DMS53 treated with DMSO at 0.1 percent for 48 hours (cell line): ENCODE measurements around the gene MT2A.
A peak's percentile ranks its signal among the peaks of the same experiment; 100 is the strongest.
"Not testable (repeated sequence)": the region's sequence is repeated elsewhere in the genome, so short reads cannot be mapped to it uniquely, and the experiment has no call there.

Experiments used
- DNase-seq: peaks from one replicate; lab custom pipeline; 2025; ENCODE audit not compliant: unreplicated experiment; lab: John Stamatoyannopoulos, UW

The MT2A gene

DNA sequence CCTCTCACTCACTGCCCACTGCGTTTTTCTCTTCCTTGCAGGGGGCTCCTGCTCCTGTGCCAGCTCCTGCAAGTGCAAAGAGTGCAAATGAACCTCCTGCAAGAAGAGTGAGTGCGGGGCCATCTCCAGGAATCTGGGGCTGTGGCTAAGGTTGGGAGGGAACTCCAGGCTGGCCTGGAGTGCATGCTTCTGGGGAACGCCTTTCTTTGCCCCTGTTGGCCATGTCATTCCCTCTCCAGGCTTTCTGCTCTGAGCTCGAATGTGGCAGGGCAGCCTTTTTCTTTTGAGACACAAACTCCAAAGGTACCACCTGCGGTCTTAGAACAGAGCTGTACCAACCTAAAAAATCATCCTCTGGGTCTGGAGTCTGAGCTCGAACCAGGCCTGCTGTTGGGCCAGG is 9.8 kb downstream of the MT2A start:
- DNase-seq, result no peak

DNA sequence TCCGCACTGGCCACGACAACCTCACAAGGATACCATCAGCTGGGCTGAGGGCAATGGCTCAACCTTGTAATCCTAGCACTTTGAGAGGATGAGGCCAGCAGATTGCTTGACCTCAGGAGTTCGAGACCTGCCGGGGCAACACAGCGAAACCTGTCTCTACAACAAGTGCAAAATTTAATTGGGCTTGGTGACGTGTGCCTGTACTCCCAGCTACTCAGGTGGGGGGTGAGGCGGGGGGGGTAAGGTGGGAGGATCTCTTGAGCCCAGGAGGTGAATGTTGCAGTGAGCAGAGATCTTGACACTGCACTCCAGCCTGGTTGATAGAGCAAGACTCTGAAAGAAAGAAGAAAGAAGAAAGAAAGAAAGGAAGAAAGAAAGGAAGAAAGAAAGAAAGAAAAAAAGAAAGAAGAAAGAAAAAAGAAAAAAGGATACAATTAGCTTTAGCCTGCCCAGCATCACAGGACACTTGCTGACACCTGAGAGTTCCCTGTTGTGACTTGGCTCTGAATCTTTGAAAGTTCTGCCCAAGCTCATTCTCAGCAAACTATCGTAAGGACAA is 12.0 kb downstream of the MT2A start:
- DNase-seq, result no peak

DNA sequence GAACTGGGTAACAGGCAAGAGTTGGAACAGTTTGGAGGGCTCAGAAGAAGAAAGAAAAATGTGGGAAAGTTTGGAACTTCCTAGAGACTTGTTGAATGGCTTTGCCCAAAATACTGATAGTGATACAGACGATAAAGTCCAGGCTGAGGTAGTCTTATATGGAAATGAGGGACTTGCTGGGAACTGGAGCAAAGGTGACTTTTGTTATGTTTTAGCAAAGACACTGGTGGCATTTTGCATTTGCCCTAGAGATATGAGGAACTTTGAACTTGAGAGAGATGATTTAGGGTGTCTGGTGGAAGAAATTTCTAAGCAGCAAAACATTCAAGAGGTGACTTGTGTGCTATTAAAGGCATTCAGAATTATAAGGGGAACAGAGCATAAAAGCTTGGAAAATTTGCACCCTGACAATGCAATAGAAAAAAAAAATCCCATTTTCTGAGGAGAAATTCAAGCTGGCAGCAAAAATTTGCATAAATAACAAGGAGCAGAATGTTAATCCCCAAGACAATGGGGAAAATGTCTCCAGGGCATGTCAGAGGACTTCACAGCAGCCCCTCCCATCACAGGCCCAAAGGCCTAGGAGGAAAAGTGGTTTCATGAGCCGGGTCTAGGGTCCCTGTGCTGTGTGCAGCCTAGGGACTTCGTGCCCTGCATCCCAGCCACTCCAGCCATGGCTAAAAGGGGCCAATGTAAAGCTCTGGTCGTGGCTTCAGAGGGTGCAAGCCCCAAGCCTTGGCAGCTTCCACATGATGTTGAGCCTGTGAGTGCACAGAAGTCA is 13.5 kb downstream of the MT2A start:
- not testable (repeated sequence) for DNase-seq

DNA sequence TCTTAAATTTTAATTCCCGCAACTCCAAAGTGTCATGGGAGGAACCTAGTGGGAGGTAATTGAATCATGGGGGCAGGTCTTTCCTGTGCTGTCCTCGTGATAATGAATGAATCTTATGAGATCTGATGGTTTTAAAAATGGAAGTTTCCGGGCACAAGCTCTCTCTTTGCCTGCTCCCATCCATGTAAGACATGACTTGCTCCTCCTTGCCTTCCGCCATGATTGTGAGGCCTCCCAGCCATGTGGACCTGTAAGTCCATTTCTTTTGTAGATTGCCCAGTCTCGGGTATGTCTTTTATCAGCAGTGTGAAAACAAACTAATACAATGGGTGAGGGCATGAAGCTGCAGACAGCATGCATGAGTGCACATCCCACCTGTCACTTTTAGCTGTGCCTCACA is 14.8 kb downstream of the MT2A start:
- DNase-seq, result not testable (repeated sequence)

DNA sequence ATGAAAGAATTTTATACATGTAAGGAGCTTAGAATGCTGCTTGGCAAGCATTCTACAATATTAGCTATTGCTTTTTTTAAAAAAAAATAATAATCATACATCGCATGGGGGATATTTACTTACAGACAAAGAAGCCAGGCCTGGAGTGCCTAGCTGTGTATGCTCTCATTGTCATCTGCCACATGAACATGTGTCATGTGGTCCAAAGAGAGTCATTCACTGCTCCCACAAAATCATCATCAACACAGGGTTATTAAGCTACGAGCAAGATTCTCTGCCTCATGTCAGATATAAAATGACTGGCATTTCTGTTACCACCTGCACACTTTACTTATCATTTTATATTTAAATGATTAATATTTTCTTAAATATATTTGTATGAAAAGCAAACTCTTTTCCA is 15.3 kb downstream of the MT2A start:
- DNase-seq, result no peak

DNA sequence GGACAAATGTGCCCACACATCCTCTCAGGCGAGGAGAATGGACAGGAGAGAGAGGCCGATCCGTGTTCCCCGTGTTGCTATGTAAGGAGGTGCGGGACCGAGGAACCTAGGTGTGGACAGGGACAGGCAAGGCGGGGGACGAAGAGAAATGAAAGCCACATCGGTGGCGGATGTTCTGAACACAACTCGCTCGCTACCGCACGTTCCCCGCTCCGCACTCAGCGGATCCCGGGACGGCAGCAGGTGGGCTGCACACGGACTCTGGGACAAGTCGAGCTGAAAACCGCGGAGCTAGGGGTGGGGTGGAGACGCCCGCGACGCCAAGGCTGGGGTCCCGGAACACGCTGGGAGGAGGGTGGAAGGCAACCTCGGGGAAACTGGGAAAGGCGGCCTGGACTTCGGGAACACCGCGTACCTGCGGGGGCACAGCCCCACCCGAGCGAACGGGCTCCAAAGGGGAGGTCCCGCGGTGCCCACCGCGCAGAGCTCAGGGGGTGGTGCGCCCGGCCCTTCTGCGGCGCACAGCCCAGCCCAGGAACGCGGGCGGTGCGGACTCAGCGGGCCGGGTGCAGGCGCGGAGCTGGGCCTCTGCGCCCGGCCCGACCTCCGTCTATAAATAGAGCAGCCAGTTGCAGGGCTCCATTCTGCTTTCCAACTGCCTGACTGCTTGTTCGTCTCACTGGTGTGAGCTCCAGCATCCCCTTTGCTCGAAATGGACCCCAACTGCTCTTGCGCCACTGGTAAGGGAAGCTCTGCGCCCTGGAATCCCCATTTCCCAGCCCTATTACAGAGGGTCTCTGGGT is 17.0 kb downstream of the MT2A start, which contains the start of gene MT1E:
TSS of gene MT1E (plus strand) at position 642 of the 803 bp plus-strand sequence. CDS start at position 713, 71 bp downstream.
- peak; percentile 56 for DNase-seq

DNA sequence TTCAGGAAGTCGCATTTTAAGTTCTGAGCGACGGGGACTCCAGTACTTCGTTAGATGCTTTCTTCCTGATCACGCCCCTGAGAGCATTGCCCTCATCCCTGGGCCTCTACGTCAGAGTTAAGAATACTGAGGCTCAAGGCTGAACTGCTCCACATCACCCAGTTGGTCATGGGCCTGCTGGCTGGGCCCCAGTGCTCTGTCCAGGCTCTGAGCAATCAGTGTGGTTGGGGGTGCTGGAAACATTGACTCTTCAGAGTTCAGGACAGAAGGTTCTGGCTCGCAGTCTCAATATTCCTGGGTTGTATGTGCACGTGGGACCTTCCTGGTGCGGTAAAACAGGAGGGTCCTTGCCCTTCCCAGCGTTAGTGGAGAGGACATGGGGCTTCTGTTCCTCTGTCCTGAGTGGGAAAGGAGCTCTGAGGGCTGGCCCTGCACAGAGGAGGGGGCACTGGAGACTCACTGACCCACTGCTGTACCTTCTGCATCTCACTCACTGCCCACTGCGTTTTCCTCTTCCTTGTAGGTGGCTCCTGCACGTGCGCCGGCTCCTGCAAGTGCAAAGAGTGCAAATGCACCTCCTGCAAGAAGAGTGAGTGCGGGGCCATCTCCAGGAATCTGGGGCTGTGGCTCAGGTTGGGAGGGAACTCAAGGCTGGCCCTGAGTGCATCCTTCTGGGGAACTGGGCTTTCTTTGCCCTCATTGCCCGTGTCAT is 17.7 kb downstream of the MT2A start:
- no peak for DNase-seq

DNA sequence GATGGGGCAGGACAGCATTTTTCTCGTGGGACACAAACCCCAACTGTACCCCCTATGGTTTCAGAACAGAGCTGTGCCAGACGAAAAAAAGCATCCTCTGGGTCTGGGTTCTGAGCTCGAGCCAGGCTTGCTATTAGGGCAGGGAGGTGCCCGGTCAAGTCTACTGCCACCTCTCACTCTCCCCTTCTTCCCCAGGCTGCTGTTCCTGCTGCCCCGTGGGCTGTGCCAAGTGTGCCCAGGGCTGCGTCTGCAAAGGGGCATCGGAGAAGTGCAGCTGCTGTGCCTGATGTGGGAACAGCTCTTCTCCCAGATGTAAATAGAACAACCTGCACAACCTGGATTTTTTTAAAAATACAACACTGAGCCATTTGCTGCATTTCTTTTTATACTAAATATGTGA is 18.3 kb downstream of the MT2A start:
- no peak for DNase-seq

DNA sequence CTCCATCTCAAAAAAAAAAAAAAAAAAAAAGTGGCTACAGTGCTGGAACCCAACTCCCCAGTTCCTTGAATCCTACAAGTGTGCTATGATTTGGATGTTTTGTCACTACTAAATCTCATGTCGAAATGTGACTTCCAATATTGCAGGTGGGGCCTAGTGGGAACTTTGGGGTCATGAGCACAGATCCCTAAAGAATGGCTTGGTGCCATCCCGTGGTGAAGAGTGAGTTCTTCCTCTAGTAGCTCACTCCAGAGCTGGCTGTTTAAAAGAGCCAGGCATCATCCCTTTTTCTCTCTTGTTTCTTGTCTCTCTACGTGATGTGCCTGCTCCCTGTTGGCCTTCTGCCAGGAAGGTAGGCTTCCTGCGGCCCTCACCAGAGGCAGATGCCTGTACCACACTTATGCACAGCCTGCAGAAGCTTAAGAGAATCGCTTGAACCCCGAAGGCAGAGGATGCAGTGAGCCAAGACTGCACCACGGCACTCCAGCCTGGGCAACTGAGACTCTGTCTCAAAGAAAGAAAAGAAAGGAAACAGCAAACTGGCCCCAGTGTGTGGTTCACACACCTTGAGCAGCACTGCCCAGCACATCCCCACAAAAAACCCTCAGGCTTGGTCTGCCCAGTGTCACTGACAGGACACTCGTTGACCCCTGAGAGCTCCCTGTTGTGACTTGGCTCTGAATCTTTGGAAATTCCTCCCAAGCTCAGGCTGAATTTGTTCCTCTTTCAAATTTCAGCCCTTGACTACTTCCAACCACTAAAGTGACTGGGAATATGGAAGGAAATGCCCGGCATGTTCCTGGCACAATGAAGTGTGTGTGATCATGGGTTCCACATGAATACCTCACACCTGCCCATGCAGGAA is 20.3 kb downstream of the MT2A start:
- DNase-seq, result no peak

DNA sequence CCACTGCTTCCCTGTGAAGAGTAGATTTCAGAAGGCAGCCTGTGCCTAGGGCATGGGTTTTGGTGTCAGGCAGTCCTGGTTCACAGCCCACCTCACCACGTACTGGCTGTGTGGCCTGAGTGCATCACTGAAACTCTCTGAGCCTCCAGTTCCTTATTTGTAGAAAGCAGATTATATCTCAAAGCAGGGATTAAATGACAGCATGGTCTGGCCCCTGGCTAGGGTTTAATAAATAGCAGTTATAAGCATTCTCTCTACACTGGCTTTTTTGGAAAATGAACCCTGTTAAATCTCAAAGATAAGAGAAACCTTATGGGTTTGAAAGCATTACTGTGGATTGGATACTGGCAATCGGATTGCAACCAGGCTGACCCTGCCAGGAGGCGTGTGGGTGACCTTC is 21.1 kb downstream of the MT2A start:
- no peak for DNase-seq

DNA sequence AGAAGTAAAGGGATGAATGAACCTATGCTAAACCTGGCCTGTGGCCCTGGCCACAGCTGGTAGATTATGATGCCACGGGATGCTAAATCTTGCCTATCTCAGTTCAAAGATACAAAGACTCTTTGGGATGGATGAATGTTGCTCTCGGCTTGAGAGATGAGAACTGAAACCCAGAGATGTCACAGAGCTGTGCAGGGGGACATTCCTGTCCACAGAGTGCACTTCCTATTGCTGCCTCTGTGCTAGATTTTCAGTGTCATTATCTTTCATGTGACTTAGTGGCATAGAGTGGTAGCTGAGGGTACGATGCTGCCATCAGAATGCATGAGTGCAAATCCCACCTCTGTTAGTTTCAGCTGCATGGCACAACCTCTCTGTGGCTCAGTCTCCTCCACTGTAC is 21.8 kb downstream of the MT2A start:
- DNase-seq, result no peak

DNA sequence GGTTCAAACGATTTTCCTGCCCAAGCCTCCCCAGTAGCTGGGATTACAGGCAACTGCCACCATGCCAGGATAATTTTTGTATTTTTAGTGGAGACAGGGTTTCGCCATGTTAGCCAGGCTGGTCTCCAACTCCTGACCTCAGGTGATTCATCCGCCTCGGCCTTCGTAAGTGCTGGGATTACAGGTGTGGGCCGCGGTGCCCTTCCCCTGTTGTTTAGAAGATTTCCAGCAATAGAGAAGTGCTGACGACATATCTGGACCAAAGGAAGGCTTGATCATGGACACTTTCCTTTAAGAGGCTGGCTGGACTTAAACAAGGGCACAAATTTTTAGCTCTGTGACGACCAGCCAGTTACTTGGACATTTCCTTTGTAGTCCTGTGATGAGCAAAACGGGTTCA is 22.8 kb downstream of the MT2A start:
- no peak for DNase-seq

DNA sequence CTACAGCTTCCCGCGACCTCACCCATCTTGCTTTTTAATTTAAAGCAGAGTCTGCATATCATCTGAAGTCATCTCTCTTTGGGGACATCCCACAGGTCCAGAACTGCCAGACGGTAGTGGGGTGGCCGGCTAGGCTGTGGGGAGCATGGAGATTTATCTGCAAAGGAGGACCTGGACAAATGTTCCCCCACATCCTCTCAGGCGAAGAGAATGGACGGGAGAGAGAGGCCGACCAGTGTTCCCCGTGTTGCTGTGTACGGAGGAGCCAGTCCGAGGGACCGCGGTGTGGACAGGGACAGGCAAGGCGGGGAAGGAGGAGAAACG is 23.4 kb downstream of the MT2A start:
- peak; percentile 12 for DNase-seq

DNA sequence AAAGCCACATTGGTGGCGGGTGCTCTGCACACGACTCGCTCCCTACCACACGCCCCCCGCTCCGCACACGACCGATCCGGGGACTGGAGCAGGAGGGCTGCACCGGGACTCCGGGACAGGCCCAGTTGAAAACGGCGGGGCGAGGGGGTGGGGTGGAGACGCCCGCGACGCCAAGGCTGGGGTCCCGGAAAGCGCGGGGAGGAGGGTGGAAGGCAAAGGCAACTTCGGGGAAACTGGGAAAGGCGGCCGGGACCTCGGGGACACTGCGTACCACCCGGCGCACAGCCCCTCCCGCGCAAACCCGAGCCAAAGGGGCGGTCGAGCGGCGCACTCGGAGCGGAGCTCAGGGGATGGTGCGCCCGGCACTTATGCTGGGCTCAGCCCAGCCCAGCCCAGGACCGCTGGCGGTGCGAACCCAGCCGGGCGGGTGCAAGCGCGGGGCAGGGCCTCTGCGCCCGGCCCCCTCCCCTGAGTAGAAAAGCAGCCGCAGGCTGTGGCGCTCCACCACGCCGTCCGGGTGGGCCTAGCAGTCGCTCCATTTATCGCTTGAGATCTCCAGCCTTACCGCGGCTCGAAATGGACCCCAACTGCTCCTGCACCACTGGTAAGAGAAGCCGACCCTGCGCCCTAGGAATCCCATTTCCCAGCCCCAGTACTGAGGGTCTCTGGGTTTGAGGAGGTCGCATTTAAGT is 23.9 kb downstream of the MT2A start, which contains the start of gene MT1M:
TSS of gene MT1M (plus strand) at position 504 of the 692 bp plus-strand sequence. CDS start at position 577, 73 bp downstream.
- peak; percentile 16 for DNase-seq

DNA sequence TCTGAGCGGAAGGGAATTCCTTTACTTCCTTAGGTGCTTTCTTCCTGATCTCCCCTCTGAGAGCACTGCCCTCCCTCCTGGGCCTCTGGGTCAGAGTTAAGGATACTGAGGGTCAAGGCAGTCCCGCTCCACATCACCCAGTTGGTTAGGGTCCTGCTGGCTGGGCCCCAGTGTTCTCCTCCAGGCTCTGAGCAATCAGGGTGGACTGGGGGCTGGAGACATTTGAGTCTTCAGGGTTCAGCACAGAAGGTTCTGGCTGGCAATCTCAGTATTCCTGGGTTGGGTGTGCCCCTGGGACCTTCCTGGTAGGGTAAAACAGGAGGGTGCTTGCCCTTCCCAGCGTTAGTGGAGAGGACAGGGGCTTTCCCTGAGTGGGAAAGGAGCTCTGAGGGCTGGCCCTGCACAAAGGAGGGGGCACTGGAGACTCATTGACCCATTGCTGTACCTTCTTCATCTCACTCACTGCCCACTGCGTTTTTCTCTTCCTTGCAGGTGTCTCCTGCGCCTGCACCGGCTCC is 24.5 kb downstream of the MT2A start:
- no peak for DNase-seq

DNA sequence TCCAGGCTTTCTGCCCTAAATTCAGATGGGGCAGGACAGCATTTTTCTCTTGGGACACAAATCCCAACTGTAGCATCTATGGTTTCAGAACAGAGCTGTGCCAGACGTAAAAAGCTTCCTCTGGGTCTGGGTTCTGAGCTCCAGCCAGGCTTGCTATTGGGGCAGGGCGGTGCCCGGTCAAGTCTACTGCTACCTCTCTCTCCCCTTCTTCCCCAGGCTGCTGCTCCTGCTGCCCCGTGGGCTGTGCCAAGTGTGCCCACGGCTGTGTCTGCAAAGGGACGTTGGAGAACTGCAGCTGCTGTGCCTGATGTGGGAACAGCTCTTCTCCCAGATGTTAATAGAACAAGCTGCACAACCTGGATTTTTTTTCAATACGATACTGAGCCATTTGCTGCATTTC is 25.2 kb downstream of the MT2A start:
- DNase-seq, result no peak

DNA sequence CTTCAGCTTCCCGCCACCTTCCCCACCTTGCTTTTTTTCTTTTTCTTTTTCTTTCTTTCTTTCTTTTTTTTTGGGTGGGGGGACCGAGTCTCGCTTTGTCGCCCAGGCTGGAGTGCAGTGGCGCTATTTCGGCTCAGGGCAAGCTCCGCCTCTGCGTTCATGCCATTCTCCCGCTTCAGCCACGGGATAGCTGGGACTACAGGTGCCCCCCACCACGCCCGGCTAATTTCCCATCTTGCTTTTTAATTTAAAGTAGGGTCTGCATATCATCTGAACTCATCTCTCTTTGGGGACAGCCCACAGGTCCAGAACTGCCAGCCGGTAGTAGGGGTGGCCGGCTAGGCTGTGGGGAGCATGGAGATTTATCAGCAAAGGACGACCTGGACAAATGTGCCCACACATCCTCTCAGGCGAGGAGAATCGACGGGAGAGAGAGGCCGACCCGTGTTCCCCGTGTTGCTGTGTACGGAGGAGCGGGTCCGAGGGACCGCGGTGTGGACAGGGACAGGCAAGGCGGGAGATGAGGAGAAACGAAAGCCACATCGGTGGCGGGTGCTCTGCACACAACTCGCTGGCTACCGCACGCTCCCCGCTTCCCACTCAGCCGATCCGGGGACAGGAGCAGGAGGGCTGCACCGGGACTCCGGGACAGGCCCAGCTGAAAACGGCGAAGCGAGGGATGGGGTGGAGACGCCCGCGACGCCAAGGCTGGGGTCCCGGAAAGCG is 26.5 kb downstream of the MT2A start:
- DNase-seq, result no peak

DNA sequence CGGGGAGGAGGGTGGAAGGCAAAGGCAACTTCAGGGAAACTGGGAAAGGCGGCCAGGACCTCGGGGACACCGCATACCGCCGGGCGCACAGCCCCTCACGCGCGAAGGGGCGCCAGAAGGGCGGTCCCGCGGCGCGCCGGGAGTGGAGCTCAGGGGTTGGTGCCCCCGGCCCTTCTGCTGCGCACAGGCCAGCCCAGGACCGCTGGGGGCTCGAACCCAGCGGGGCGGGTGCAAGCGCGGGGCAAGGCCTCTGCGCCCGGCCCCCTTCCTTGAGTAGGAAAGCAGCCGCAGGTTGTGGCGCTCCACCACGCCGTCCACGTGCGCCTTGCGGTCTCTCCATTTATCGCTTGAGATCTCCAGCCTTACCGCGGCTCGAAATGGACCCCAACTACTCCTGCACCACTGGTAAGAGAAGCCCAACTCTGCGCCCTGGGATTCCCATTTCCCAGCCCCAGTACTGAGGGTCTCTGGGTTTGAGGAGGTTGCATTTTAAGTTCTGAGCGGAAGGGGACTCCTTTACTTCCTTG is 27.1 kb downstream of the MT2A start:
- DNase-seq, result no peak
